Panc1 (cell line): ENCODE results near the gene ZBTB22. TPM values are rescaled to one million over a fixed set of nuclear protein-coding genes. Genes with fewer than 3 reads are reported as not detected.

Experiments
- ATAC-seq: fragments of 200-7000 bp; cut with Tn5 transposase; 2 replicates; pipeline ENCODE4 v1.9.1; 2020; ENCODE audit warnings: mild to moderate bottlenecking, moderate library complexity
- BruUV-seq: library from RNA; stranded (reverse); fragments of 400-500 nt; replicated peaks from 2 replicates; lab custom pipeline; 2021; lab: Mats Ljungman, UMichigan
- CTCF ChIA-PET: fragments of 300-600 bp; sonication (Branson Sonifier 250); formaldehyde crosslinking; loops from one replicate; lab custom pipeline; 2022; ENCODE audit warnings: antibody characterized with exemption; lab: Charles Lee
- POLR2A ChIA-PET: fragments of 300-600 bp; sonication (Branson Sonifier 250); formaldehyde crosslinking; loops from one replicate; lab custom pipeline; 2022; ENCODE audit warnings: antibody characterized with exemption; lab: Charles Lee
- DNase-seq: peaks from one replicate; pipeline ENCODE4 v3.0.0-alpha.2; 2010; ENCODE audit warnings: low read depth, low spot score
- H3K27ac ChIP-seq: 2 replicates; pipeline ENCODE4 v1.5.1; 2011; ENCODE audit warnings: mild to moderate bottlenecking, low read length, inconsistent platforms
- H3K27me3 ChIP-seq: fragments of 200-500 bp; sonication (Bioruptor generic); 2 replicates; pipeline ENCODE4 v1.6.0; 2014; ENCODE audit warnings: low read length, inconsistent platforms; ENCODE audit not compliant: control insufficient read depth, insufficient read depth
- H3K36me3 ChIP-seq: fragments of 200-500 bp; sonication (Bioruptor generic); 2 replicates; pipeline ENCODE4 v1.5.1; 2014; ENCODE audit warnings: inconsistent platforms, mild to moderate bottlenecking, low read length, moderate library complexity; ENCODE audit not compliant: control insufficient read depth, insufficient read depth
- H3K4me1 ChIP-seq: 2 replicates; pipeline ENCODE4 v1.5.1; 2011; ENCODE audit warnings: inconsistent platforms, mild to moderate bottlenecking, low read length, moderate library complexity; ENCODE audit not compliant: control insufficient read depth, insufficient read depth
- H3K4me3 ChIP-seq, 2 experiments: 2 replicates each; pipeline ENCODE4 v1.5.1; 2011 to 2012; ENCODE audit warnings: low read depth in 2 of 2, low read length in 2 of 2, mild to moderate bottlenecking in 2 of 2, inconsistent platforms in 1 of 2, moderate library complexity in 1 of 2
- H3K9me3 ChIP-seq: fragments of 200-500 bp; sonication (Bioruptor generic); 2 replicates; pipeline ENCODE4 v1.5.1; 2014; ENCODE audit warnings: low read depth, mild to moderate bottlenecking, inconsistent platforms, low read length, moderate library complexity; ENCODE audit not compliant: control insufficient read depth, insufficient read depth
- CTCF ChIP-seq: fragments of 450-650 bp; IDR thresholded peaks from 2 replicates; pipeline ENCODE4 v1.5.1; 2017; ENCODE audit warnings: mild to moderate bottlenecking
- POLR2AphosphoS5 ChIP-seq: IDR thresholded peaks from 2 replicates; pipeline ENCODE4 v1.6.1; 2012; ENCODE audit warnings: mild to moderate bottlenecking, low read depth, low read length, moderate library complexity
- REST ChIP-seq, 2 experiments: IDR thresholded peaks; 2 replicates each; pipeline ENCODE4 v1.6.1; 2011 to 2012; ENCODE audit warnings: low read depth in 2 of 2, control low read depth in 1 of 2, low read length in 1 of 2, mild to moderate bottlenecking in 1 of 2, moderate library complexity in 1 of 2; ENCODE audit not compliant: insufficient read depth in 1 of 2
- SIN3A ChIP-seq: IDR thresholded peaks from 2 replicates; pipeline ENCODE4 v1.6.1; 2012; ENCODE audit warnings: low read depth, mild to moderate bottlenecking, low read length, moderate library complexity, borderline replicate concordance; ENCODE audit not compliant: insufficient read depth
- TCF7L2 ChIP-seq: IDR thresholded peaks from 2 replicates; pipeline ENCODE4 v1.6.1; 2011; ENCODE audit warnings: mild to moderate bottlenecking, low read depth, low read length, inconsistent platforms
- in situ Hi-C: cut with HindIII; loops from 2 replicates; pipeline ENCODE4 v1.10.0; 2016; ENCODE audit warnings: low sequenced_read_pairs, low pct_unique_long_range_greater_than_20kb
- intact Hi-C: fragments of 100-400 bp; cut with micrococcal nuclease; formaldehyde crosslinking; loops from one replicate; pipeline ENCODE4 v1.10.0; 2022; ENCODE audit not compliant: unreplicated experiment
- total RNA-seq: library from RNA; stranded (reverse); gene quantifications from one replicate; pipeline ENCODE4 v1.2.1, GENCODE V29; 2021; ENCODE audit not compliant: unreplicated experiment

The ZBTB22 gene
- total RNA-seq, 1 experiment from 2014 or later, result 16.0 TPM

- no peaks in the 10 kb centered on the region for H3K27me3 ChIP-seq
- ChIA-PET POLR2A (interaction anchor here (0.5 to 2.4 kb wide), 6 partner anchors 12 to 151 kb away, joined by 4 to 11 read pairs (median 6); partner anchors contain the start of genes PFDN6 and WDR46), CTCF (interaction anchor here (0.6 to 2.0 kb wide), 5 partner anchors 12 to 69 kb away, joined by 4 to 9 read pairs (median 5); partner anchors contain the start of genes PFDN6, RGL2 and WDR46)
- DNase-seq (no peak), ATAC-seq (peak; percentile 76)
- TF ChIP-seq CTCF, result no peak; the same call in 1 of the 2 replicates
- no peak for TF ChIP-seq REST (IDR thresholded peaks at IDR 0.05; ENCODE audit: insufficient read depth in 1 of 2, low read depth in 2 of 2, low read length in 1 of 2)
- TF ChIP-seq TCF7L2, result 0 out of 2 replicates have a peak, but pooled peaks have one; percentile 21
- peak; percentile 83; the same call in 1 of the 2 replicates for TF ChIP-seq SIN3A
- peak; percentile 98 for TF ChIP-seq POLR2AphosphoS5
- no peaks in the 10 kb centered on the region for H3K9me3 ChIP-seq
- peak within 1 kb of the TSS; percentile 97 for H3K4me3 ChIP-seq
- peak within 1 kb of the TSS; percentile 100 for H3K27ac ChIP-seq
- intact Hi-C loops (no loop called here), in situ Hi-C loops (no loop called here)
- H3K36me3 ChIP-seq, result peaks cover 23% of the 10 kb centered on the region
- BruUV-seq, result no TSS peak
- peaks cover 53% of the 10 kb centered on the region for H3K4me1 ChIP-seq
These were observed 40.5 kb downstream of the ZBTB22 start, which contains the start of gene B3GALT4 for GRCh38 chr6:33276864-33277662. TSS of gene B3GALT4 (plus strand) at chr6:33277123. CDS start at chr6:33277420, 297 bp downstream.

GRCh38 chr6:33276581-33276863 is 41.0 kb downstream of the ZBTB22 start:
- Histone ChIP-seq H3K27ac (peak overlapping the region; percentile 100), H3K9me3 (no peaks in the 10 kb centered on the region), H3K4me1 (peaks cover 53% of the 10 kb centered on the region), H3K4me3 (peak overlapping the region; percentile 97), H3K27me3 (no peaks in the 10 kb centered on the region), H3K36me3 (peaks cover 24% of the 10 kb centered on the region)
- in situ Hi-C loops (no loop called here), intact Hi-C loops (no loop called here)
- DNase-seq (no peak), ATAC-seq (peak; percentile 0)
- TF ChIP-seq POLR2AphosphoS5 (no peak), SIN3A (no peak), CTCF (no peak), TCF7L2 (no peak), REST (IDR thresholded peaks at IDR 0.05; ENCODE audit: insufficient read depth in 1 of 2, low read depth in 2 of 2, low read length in 1 of 2) (no peak)
- POLR2A ChIA-PET, result interaction anchor here (0.6 to 1.6 kb wide), 3 partner anchors 16 to 36 kb away, joined by 4 to 6 read pairs (median 5); no protein-coding TSS in a partner anchor
- BruUV-seq, result no TSS peak
- CTCF ChIA-PET, result interaction anchor here (0.6 to 2.0 kb wide), 2 partner anchors 23 to 69 kb away, joined by 5 to 9 read pairs; partner anchors contain the start of gene RGL2
